GM18861 (cell line): ENCODE measurements around the gene FAM117A.
"Not testable (repeated sequence)": the region's sequence is repeated elsewhere in the genome, so short reads cannot be mapped to it uniquely, and the experiment has no call there.

Experiments used
- ATAC-seq: cut with Tn5 transposase; IDR thresholded peaks from one replicate; pipeline ENCODE4 v1.9.1; 2021; ENCODE audit not compliant: unreplicated experiment

FAM117A gene

GRCh38 chr17:49741692-49742076 is 22.2 kb downstream of the FAM117A start:
- no peak for ATAC-seq

DNA sequence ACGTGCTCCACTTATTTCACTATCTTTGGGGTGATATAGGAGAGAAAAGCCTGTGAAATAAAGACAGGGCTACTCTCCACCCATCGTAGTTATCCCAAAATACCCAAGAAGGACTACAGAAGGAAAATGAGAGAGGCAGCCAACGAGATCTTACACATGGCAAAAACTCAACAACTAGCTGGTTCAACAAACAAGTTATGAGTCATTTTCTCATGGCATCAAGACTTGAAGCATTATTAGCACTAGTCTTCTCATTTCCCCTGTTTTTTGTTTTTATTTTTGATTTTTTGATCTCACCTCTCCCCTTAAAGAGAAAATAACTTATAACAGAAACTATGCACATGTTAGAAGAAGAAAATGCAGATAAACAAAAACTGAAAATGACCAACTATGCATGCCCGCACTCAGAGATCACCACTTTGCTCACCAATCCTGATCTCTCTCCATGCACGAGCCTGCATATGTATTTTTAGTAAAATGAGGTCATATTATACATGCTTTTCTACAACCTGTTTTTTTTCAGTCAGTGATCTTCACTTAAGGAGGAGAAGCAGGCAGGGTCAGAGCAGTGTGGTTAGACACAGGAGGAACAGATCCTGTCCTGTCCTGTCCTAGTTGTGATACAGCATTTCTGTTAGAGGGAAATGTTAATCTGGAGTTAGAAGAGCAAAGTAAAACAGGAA is 22.8 kb downstream of the FAM117A start:
- no peak for ATAC-seq

GRCh38 chr17:49739641-49740271 is 24.2 kb downstream of the FAM117A start:
- ATAC-seq, result peak; percentile 47

DNA sequence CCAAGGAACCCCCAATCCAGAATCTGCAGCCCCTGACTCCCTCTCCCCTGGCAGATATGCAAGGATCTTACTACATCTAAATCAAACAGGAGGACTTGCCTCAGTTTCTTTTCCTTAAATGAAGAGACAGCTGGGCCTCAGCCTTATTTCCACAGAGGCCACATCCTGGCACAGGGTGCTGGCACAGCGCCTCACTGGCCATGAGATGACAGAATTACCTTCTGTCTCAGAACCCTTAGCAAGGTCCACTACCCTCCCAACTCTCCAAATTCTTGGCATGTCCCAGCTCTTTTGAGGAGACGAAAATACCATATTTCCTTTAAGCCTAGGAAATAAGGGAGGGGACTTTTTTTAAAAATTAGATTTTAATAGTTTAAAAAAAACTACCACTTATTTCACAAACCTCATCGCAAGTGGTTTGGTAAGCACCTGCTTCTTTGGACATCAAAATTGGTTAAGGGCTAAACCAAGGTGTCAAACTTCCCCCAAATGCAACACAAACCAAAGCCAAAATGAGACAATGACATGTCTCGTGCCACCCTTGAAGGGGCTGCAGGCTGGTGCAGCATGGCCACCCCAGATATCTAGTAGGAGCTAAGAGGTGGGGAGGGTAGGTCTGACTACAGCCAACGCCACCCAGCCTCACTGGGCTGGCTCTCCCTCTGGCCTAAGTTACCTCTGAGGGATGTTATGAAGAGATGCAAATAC is 25.3 kb downstream of the FAM117A start:
- ATAC-seq, result no peak

- no peak for ATAC-seq
Measured at GRCh38 chr17:49734515-49735490, 29.1 kb downstream of the FAM117A start.

- ATAC-seq, result no peak
Measured at GRCh38 chr17:49731435-49731831, 32.5 kb downstream of the FAM117A start.

- ATAC-seq, result no peak
Measured at GRCh38 chr17:49730785-49731434, 33.0 kb downstream of the FAM117A start.

DNA sequence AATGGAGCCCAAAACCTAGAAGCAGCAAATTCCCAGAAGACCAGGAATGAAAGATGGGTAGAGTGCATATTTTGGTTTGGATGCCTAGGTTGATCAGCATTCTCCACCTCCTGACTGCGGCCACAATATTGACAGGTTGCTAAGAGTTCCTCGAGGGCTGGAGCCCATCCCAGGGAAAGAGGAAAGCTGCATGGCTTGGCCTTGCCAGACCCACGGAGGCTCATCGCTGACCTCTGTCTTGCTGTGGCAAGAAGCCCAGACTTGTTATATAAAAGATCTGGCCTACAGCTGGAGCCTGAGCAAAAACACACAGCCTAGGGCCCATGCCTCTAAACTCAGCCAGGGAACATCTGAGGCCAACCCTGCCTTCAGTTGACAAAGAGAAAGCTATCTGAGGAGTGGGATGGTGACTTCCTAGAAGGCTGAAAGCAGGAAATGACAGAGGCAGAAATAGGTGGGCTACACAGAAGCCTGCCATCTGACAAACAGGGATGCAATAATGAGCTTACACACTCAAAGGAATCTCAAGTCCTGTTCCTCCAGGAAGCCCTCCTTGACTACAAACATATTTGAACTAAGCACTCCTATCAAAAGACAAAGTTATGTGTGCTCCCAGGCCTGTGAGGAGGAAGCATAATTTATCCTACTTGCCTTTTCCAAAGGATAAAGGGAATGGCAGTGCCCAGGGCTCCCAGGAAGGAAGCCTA is 33.7 kb downstream of the FAM117A start:
- no peak for ATAC-seq

- no peak for ATAC-seq
Measured at GRCh38 chr17:49729069-49729468, 34.9 kb downstream of the FAM117A start.

GRCh38 chr17:49728425-49728824 is 35.5 kb downstream of the FAM117A start:
- ATAC-seq, result no peak

DNA sequence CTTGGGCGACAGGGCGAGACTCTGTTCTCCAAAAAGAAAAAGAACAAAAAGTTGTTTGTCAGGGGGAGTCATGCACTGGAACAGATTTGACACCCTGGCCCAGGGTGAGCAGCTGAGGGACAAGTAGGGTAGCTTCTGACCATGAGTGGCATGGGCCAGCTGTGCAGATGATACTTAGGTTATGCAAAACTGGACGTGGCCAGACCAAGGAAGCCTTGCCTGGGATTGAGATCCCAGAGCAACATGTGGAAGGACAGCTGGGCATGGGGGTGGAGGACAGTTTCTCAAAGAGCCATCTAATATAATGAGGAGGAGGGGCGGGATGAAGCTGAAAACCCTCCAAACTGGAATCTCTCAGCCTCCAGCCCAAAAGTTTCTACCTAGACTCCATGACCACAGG is 36.6 kb downstream of the FAM117A start:
- no peak for ATAC-seq

- ATAC-seq, result no peak
Measured at GRCh38 chr17:49725452-49726130, 38.3 kb downstream of the FAM117A start.

DNA sequence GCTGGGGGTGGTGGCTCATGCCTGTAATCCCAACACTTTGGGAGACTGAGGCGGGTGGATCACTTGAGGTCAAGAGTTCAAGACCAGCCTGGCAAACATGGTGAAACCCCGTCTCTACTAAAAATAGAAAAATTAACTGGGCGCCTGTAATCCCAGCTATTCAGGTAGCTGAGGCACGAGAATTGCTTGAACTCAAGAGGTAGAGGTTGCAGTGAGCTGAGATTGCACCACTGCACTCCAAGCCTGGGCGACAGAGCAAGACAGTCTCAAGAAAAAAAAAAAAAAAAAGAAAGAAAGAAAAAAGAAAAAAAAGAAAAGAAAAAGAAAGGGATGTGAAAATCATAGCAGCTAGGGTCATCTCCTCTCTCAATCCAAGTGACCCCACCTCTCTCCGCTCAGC is 39.4 kb downstream of the FAM117A start:
- not testable (repeated sequence) for ATAC-seq

DNA sequence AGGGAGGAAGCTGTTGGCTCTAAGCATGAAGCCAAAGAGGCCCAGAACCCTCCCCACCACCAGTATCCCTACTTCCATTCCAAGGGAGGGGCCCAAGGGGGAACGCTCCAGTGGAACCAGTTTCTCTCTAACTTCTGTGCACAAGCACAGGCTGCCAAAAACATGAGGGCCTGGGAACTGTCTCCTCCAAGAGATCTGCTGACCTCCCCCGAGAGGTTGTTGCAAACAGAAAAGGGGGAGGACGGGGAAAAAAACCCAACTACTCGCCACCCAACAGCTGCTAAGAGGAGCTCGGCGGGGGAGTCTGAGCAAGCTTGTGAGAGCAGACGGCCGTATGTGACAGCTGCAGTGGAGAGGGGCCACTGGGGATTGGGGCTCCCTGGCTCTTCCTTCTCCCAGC is 40.5 kb downstream of the FAM117A start:
- ATAC-seq, result no peak

DNA sequence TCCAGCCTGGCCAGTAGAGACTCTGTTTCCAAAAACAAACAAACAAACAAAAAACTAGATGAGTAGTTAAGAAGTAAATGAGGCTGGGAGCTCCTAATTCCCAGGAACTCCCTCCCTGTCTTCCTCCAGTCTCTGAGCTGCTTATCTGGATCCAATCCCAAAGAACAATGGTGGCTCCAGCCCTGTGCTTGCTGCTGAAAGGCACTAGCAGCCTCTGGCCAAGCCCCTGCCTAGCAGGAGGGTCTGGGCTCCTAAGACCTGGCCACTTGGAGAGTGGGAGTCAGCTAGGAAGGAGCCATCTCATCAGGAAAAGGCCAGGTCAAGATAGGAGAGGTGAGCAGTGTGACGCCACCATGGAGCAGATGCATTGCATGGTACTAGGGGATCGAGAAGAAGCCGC is 41.9 kb downstream of the FAM117A start:
- ATAC-seq, result no peak

GRCh38 chr17:49717371-49717861 is 46.5 kb downstream of the FAM117A start:
- no peak for ATAC-seq

- no peak for ATAC-seq
Measured at GRCh38 chr17:49716668-49717364, 47.1 kb downstream of the FAM117A start.

DNA sequence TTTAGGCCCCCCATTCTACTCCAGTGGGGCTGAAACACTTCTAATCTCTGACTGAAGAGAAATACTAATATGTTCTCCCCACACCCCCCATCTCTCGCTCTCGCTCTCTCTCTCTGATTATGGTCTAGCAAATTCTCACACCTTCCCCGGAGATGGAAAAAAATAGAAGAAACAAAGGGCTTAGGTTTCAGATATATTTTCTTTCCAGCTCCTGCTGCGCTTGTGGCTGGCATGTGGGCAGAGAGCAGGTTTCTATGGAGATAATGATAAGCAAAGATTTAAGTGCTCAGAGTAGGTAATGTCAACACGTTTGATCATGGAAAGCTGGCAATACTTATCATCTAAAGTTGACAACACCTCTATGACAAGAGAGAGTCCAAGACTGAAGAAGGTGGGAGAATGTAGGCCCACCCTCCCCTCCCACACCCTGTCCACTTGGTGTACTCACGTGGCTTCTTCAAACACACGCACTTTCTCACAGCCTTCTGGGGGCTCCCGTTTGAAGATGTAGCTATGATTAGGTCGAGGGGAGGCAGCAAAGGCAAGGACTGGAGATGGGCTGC is 48.1 kb downstream of the FAM117A start:
- no peak for ATAC-seq
